ENCODE data around the gene TRPM8.

Gene TRPM8

GRCh38 chr2:233974530-233975071, 57.4 kb downstream of the TRPM8 start:
- peak; percentile 90 for DNase-seq (ENCODE audit: low read depth)

GRCh38 chr2:233976087-233976486, 58.9 kb downstream of the TRPM8 start:
- no peak for DNase-seq (ENCODE audit: low read depth)

- peak; percentile 34 for DNase-seq (ENCODE audit: low read depth)
These were observed 59.6 kb downstream of the TRPM8 start for GRCh38 chr2:233976690-233977294.

GRCh38 chr2:233977296-233977837, 60.2 kb downstream of the TRPM8 start:
- no peak for DNase-seq (ENCODE audit: low read depth)

- DNase-seq (ENCODE audit: low read depth), result no peak
These were observed 62.6 kb downstream of the TRPM8 start for GRCh38 chr2:233979748-233980147.

GRCh38 chr2:233980955-233981561, 63.9 kb downstream of the TRPM8 start:
- DNase-seq (ENCODE audit: low read depth), result no peak

GRCh38 chr2:233981574-233982420, 64.6 kb downstream of the TRPM8 start:
- DNase-seq (ENCODE audit: low read depth), result no peak

- peak; percentile 79 for DNase-seq (ENCODE audit: low read depth)
These were observed 65.4 kb downstream of the TRPM8 start for GRCh38 chr2:233982421-233983121.

- no peak for DNase-seq (ENCODE audit: low read depth)
These were observed 66.3 kb downstream of the TRPM8 start for GRCh38 chr2:233983445-233983844.

GRCh38 chr2:233988581-233988980, 71.4 kb downstream of the TRPM8 start:
- no peak for DNase-seq (ENCODE audit: low read depth)

- no peak for DNase-seq (ENCODE audit: low read depth)
These were observed 72.2 kb downstream of the TRPM8 start for GRCh38 chr2:233989221-233989858.

GRCh38 chr2:233990261-233990798, 73.2 kb downstream of the TRPM8 start:
- DNase-seq (ENCODE audit: low read depth), result no peak

GRCh38 chr2:233991196-233991595, 74.0 kb downstream of the TRPM8 start:
- DNase-seq (ENCODE audit: low read depth), result no peak

- no peak for DNase-seq (ENCODE audit: low read depth)
These were observed 75.5 kb downstream of the TRPM8 start for GRCh38 chr2:233992513-233993217.

- no peak for DNase-seq (ENCODE audit: low read depth)
These were observed 76.3 kb downstream of the TRPM8 start for GRCh38 chr2:233993461-233993860.

- DNase-seq (ENCODE audit: low read depth), result no peak
These were observed 77.0 kb downstream of the TRPM8 start for GRCh38 chr2:233994151-233994550.

- no peak for DNase-seq (ENCODE audit: low read depth)
These were observed 78.8 kb downstream of the TRPM8 start for GRCh38 chr2:233996000-233996399.

- peak; percentile 44 for DNase-seq (ENCODE audit: low read depth)
These were observed 79.3 kb downstream of the TRPM8 start for GRCh38 chr2:233996461-233996860.

GRCh38 chr2:233997707-233998106, 80.5 kb downstream of the TRPM8 start:
- no peak for DNase-seq (ENCODE audit: low read depth)

GRCh38 chr2:233999182-233999581, 82.0 kb downstream of the TRPM8 start:
- no peak for DNase-seq (ENCODE audit: low read depth)

Measured in GM04504 (cell line).